H1 (cell line): Measurements from ENCODE around the gene GAR1. TPM values are rescaled to one million over a fixed set of nuclear protein-coding genes. Genes with fewer than 3 reads are reported as not detected.

Experiments used
- CTCF ChIA-PET: fragments of 300-600 bp; sonication (Branson Sonifier 250); formaldehyde crosslinking; loops from one replicate; lab custom pipeline; 2021; ENCODE audit not compliant: partially characterized antibody; lab: Charles Lee
- POLR2A ChIA-PET: fragments of 300-600 bp; sonication (Branson Sonifier 250); formaldehyde crosslinking; loops from one replicate; lab custom pipeline; 2021; ENCODE audit warnings: inconsistent platforms; ENCODE audit not compliant: partially characterized antibody; lab: Charles Lee
- DNase-seq, 2 experiments: peaks; one replicate each; pipeline versions ENCODE4 v3.0.0 to v3.0.0-alpha.2; 2010 to 2022; ENCODE audit warnings: low spot score in 2 of 2, low read depth in 1 of 2, mixed read lengths in 1 of 2
- FAIRE-seq: peaks from 2 replicates; lab custom pipeline; 2011; peaks lifted over from hg19 to GRCh38; lab: Jason Lieb, UNC
- H2AFZ ChIP-seq: 2 replicates; pipeline ENCODE4 v1.8.1; 2012; ENCODE audit warnings: low read length, inconsistent platforms
- H2AK5ac ChIP-seq: 2 replicates; pipeline ENCODE4 v1.6.1; 2013; ENCODE audit warnings: low read depth, low read length
- H2BK120ac ChIP-seq: replicated peaks from 2 replicates; pipeline ENCODE3; 2013; ENCODE audit warnings: low read depth, low read length, inconsistent platforms
- H2BK12ac ChIP-seq: 2 replicates; pipeline ENCODE4 v1.6.1; 2013; ENCODE audit warnings: low read depth, low read length
- H2BK15ac ChIP-seq: 2 replicates; pipeline ENCODE4 v1.6.1; 2013; ENCODE audit warnings: low read length
- H2BK20ac ChIP-seq: 2 replicates; pipeline ENCODE4 v1.6.1; 2013; ENCODE audit warnings: low read length
- H2BK5ac ChIP-seq: 2 replicates; pipeline ENCODE4 v1.6.1; 2013; ENCODE audit warnings: low read depth, low read length
- H3K14ac ChIP-seq: 2 replicates; pipeline ENCODE4 v1.6.1; 2013; ENCODE audit warnings: inconsistent platforms; ENCODE audit not compliant: insufficient read length
- H3K18ac ChIP-seq: 2 replicates; pipeline ENCODE4 v1.6.1; 2013; ENCODE audit warnings: low read length; ENCODE audit errors: extremely low read depth
- H3K23ac ChIP-seq: 2 replicates; pipeline ENCODE4 v1.6.1; 2013; ENCODE audit warnings: inconsistent platforms; ENCODE audit not compliant: insufficient read length
- H3K23me2 ChIP-seq: 2 replicates; pipeline ENCODE4 v1.6.1; 2013; ENCODE audit warnings: low read depth, low read length
- H3K27ac ChIP-seq: 2 replicates; pipeline ENCODE4 v1.6.1; 2011; ENCODE audit warnings: low read depth, low read length, inconsistent platforms
- H3K27me3 ChIP-seq, 4 experiments: replicated peaks in 1 of 4; 1 replicate in 1 of 4; 2 replicates in 3 of 4; pipeline versions ENCODE4 v1.6.1 to v1.8.1; 2011 to 2013; ENCODE audit warnings: low read length in 3 of 4, mild to moderate bottlenecking in 3 of 4, inconsistent platforms in 2 of 4, mixed read lengths in 2 of 4, moderate library complexity in 1 of 4; ENCODE audit not compliant: control insufficient read depth in 3 of 4, insufficient read depth in 3 of 4; ENCODE audit errors: extremely low read depth in 1 of 4
- H3K36me3 ChIP-seq, 4 experiments: 2 replicates each; pipeline versions ENCODE4 v1.6.1 to v1.8.1; 2011 to 2013; ENCODE audit warnings: mild to moderate bottlenecking in 4 of 4, low read length in 3 of 4, moderate library complexity in 2 of 4, control low read depth in 1 of 4, inconsistent platforms in 1 of 4; ENCODE audit not compliant: insufficient read depth in 4 of 4, control insufficient read depth in 2 of 4
- H3K4ac ChIP-seq: replicated peaks from 2 replicates; pipeline ENCODE3; 2013; ENCODE audit warnings: low read length, low read depth, mixed read lengths, inconsistent platforms; ENCODE audit not compliant: insufficient read length
- H3K4me1 ChIP-seq, 4 experiments: replicated peaks in 1 of 4; 1 replicate in 1 of 4; 2 replicates in 3 of 4; pipeline versions ENCODE4 v1.6.1 to v1.8.1; 2011 to 2013; ENCODE audit warnings: low read length in 3 of 4, inconsistent platforms in 2 of 4, mixed read lengths in 1 of 4; ENCODE audit not compliant: insufficient read depth in 4 of 4, control insufficient read depth in 3 of 4
- H3K4me2 ChIP-seq, 2 experiments: 2 replicates each; pipeline versions ENCODE4 v1.6.1 to v1.8.1; 2011 to 2013; ENCODE audit warnings: low read depth in 2 of 2, low read length in 2 of 2, control low read depth in 1 of 2, inconsistent platforms in 1 of 2, mild to moderate bottlenecking in 1 of 2; ENCODE audit not compliant: insufficient read depth in 1 of 2
- H3K4me3 ChIP-seq, 4 experiments: fragments of 200-600, 300-600 bp in 1 of 4; sonication (generic), shearing (Covaris generic), sonication (Bioruptor Twin) in 1 of 4; 2 replicates each; pipeline versions ENCODE4 v1.5.1 to v1.8.1; 2011 to 2016; ENCODE audit warnings: low read length in 4 of 4, low read depth in 3 of 4, control low read depth in 2 of 4, inconsistent platforms in 2 of 4, mild to moderate bottlenecking in 2 of 4, mixed read lengths in 1 of 4, moderate library complexity in 1 of 4; ENCODE audit not compliant: insufficient read depth in 2 of 4; ENCODE audit errors: extremely low read depth in 1 of 4
- H3K56ac ChIP-seq: replicated peaks from 2 replicates; pipeline ENCODE3; 2013; ENCODE audit warnings: low read depth, mild to moderate bottlenecking, mixed read lengths, low read length, inconsistent platforms; ENCODE audit not compliant: insufficient read length
- H3K79me1 ChIP-seq: 2 replicates; pipeline ENCODE4 v1.6.1; 2013; ENCODE audit warnings: low read depth, low read length, control low read depth
- H3K79me2 ChIP-seq, 2 experiments: 2 replicates each; pipeline versions ENCODE4 v1.6.1 to v1.8.1; 2012 to 2013; ENCODE audit warnings: low read length in 2 of 2, mild to moderate bottlenecking in 2 of 2, inconsistent platforms in 1 of 2; ENCODE audit not compliant: insufficient read depth in 2 of 2, control insufficient read depth in 1 of 2
- H3K9ac ChIP-seq, 4 experiments: replicated peaks in 1 of 4; 1 replicate in 1 of 4; 2 replicates in 3 of 4; pipeline versions ENCODE4 v1.6.1 to v1.8.1; 2011 to 2013; ENCODE audit warnings: low read depth in 3 of 4, low read length in 3 of 4, control low read depth in 2 of 4, mild to moderate bottlenecking in 2 of 4, moderate library complexity in 2 of 4, inconsistent platforms in 1 of 4; ENCODE audit errors: extremely low read depth in 1 of 4
- H3K9me3 ChIP-seq, 2 experiments: 2 replicates each; pipeline versions ENCODE4 v1.6.1 to v1.8.1; 2012 to 2013; ENCODE audit warnings: mild to moderate bottlenecking in 2 of 2, moderate library complexity in 2 of 2, control low read depth in 1 of 2, inconsistent platforms in 1 of 2, low read depth in 1 of 2, low read length in 1 of 2, mixed read lengths in 1 of 2; ENCODE audit not compliant: insufficient read depth in 2 of 2
- H4K20me1 ChIP-seq, 2 experiments: replicated peaks in 1 of 2; 2 replicates each; pipeline versions ENCODE3 to v1.8.1; 2011 to 2013; ENCODE audit warnings: inconsistent platforms in 2 of 2, low read length in 2 of 2, mild to moderate bottlenecking in 1 of 2; ENCODE audit not compliant: insufficient read depth in 2 of 2, control insufficient read depth in 1 of 2
- H4K5ac ChIP-seq: 2 replicates; pipeline ENCODE4 v1.6.1; 2013; ENCODE audit warnings: low read length, low read depth, mixed read lengths, inconsistent platforms; ENCODE audit not compliant: insufficient read length
- H4K8ac ChIP-seq: 2 replicates; pipeline ENCODE4 v1.8.0; 2013; ENCODE audit warnings: mild to moderate bottlenecking, moderate library complexity, low read length, inconsistent platforms; ENCODE audit not compliant: insufficient read depth; ENCODE audit errors: extremely low read depth
- H4K91ac ChIP-seq: replicated peaks from 2 replicates; pipeline ENCODE3; 2013; ENCODE audit warnings: low read length, mixed read lengths, inconsistent platforms; ENCODE audit not compliant: insufficient read length
- ATF2 ChIP-seq: IDR thresholded peaks from 2 replicates; pipeline ENCODE4 v1.6.1; 2012; ENCODE audit warnings: low read length, inconsistent platforms
- BCL11A ChIP-seq, 2 experiments: IDR thresholded peaks; one replicate each; pipeline ENCODE4 v1.6.1; 2011; ENCODE audit warnings: low read depth in 2 of 2, low read length in 2 of 2, mild to moderate bottlenecking in 2 of 2
- CHD1 ChIP-seq: IDR thresholded peaks from 2 replicates; pipeline ENCODE4 v1.6.1; 2012; ENCODE audit warnings: low read depth, low read length, improper control_type of control experiment
- EP300 ChIP-seq, 2 experiments: IDR thresholded peaks; 1 replicate in 1 of 2; 2 replicates in 1 of 2; pipeline ENCODE4 v1.6.1; 2011 to 2012; ENCODE audit warnings: low read depth in 2 of 2, low read length in 2 of 2, mild to moderate bottlenecking in 2 of 2, borderline replicate concordance in 1 of 2, inconsistent platforms in 1 of 2, moderate library complexity in 1 of 2
- KDM1A ChIP-seq: fragments of 200-600, 300-600 bp; sonication (generic); IDR thresholded peaks from 2 replicates; pipeline ENCODE4 v1.7.1; 2016; ENCODE audit warnings: mild to moderate bottlenecking, low read length, borderline replicate concordance
- KDM4A ChIP-seq: IDR thresholded peaks from one replicate; pipeline ENCODE4 v1.7.1; 2012; ENCODE audit warnings: low read depth, mild to moderate bottlenecking, moderate library complexity, low read length, inconsistent platforms; ENCODE audit not compliant: severe bottlenecking
- MAFK ChIP-seq: IDR thresholded peaks from 2 replicates; pipeline ENCODE4 v1.6.1; 2012; ENCODE audit warnings: low read depth, mild to moderate bottlenecking, improper control_type of control experiment, low read length
- POLR2A ChIP-seq, 2 experiments: IDR thresholded peaks; 1 replicate in 1 of 2; 2 replicates in 1 of 2; pipeline ENCODE4 v1.6.1; 2011; ENCODE audit warnings: low read depth in 2 of 2, low read length in 2 of 2, mild to moderate bottlenecking in 2 of 2; ENCODE audit errors: control extremely low read depth in 1 of 2
- SRF ChIP-seq: IDR thresholded peaks from 2 replicates; pipeline ENCODE4 v1.6.1; 2011; ENCODE audit warnings: mild to moderate bottlenecking, low read depth, low read length, moderate library complexity
- ZNF274 ChIP-seq: IDR thresholded peaks from 2 replicates; pipeline ENCODE4 v1.7.0; 2012; ENCODE audit warnings: low read length, borderline replicate concordance; ENCODE audit errors: extremely low read depth
- WGBS, 2 experiments: shearing (Covaris generic) in 1 of 2; methylation state at CpG; one replicate each; pipeline versions ENCODE4 v1.1.6 to v1.1.7; 2013 to 2015; ENCODE audit warnings: low lambda C conversion rate in 2 of 2, mixed read lengths in 2 of 2, inconsistent platforms in 1 of 2, low coverage in 1 of 2, missing lambda C conversion rate in 1 of 2; ENCODE audit not compliant: insufficient replicate concordance in 2 of 2, insufficient coverage in 1 of 2, insufficient read length in 1 of 2; ENCODE audit errors: extremely low coverage in 1 of 2, missing lambda C conversion rate in 1 of 2; 5-methylcytosine and 5-hydroxymethylcytosine counted together
- polyA plus RNA-seq, 7 experiments: library from polyadenylated mRNA; depleted of rRNA in 3 of 7; stranded (reverse) in 5 of 7; unstranded in 2 of 7; fragments of >200 nt in 5 of 7; fragments of 200-250 nt in 2 of 7; gene quantifications; 1 replicate in 5 of 7; 2 replicates in 1 of 7; 4 replicates in 1 of 7; pipeline versions ENCODE4 v1.2.1 to v1.2.3, GENCODE V29; 2011 to 2013; ENCODE audit warnings: missing spikeins in 2 of 7, mixed read lengths in 2 of 7
- total RNA-seq: library from RNA; stranded (reverse); fragmentation: NEBNext Ultra II Directional; extraction: Animal tissue kit (Norgen Biotek cat#: 25700); gene quantifications from 2 replicates; pipeline ENCODE4 v1.2.1, GENCODE V29; 2021

Gene GAR1
- total and polyA plus RNA-seq, 2 of the 8 experiments (the other 6 are each of a cell fraction or from before 2014, with no cell fraction given): 14.5 to 37.5 TPM

- Histone ChIP-seq H3K79me1 (no peaks in the 10 kb centered on the region; the same call in 1 of the 2 replicates), H3K36me3 (no peaks in the 10 kb centered on the region), H2AK5ac (no peak overlapping the region), H2BK120ac (no peak overlapping the region), H4K91ac (no peak overlapping the region), H2BK12ac (no peak overlapping the region), H3K27me3 (no peaks in the 10 kb centered on the region), H3K18ac (no peak overlapping the region), H4K8ac (no peak overlapping the region), H2BK5ac (no peak overlapping the region), H3K23ac (no peak overlapping the region), H3K79me2 (peaks cover 11% of the 10 kb centered on the region in 2 experiments), H3K4me2 (no peak overlapping the region), H4K20me1 (no peaks in the 10 kb centered on the region), H2AFZ (no peak overlapping the region), H3K23me2 (peaks cover 5% of the 10 kb centered on the region), H2BK20ac (no peak overlapping the region), H2BK15ac (no peak overlapping the region), H3K4me1 (peaks cover 0 to 8% (median 5%) of the 10 kb centered on the region in 4 experiments; a peak in 4 of 7 replicates), H3K9me3 (no peaks in the 10 kb centered on the region), H3K4me3 (no peak overlapping the region), H3K27ac (no peak overlapping the region), H3K14ac (no peak overlapping the region), H3K4ac (no peak overlapping the region), H3K56ac (no peak overlapping the region), H3K9ac (no peak overlapping the region), H4K5ac (no peak overlapping the region)
- CTCF ChIA-PET: interaction anchor here (0.5 kb wide), 1 partner anchor 114 kb away, joined by 4 read pairs; no protein-coding TSS in a partner anchor
- POLR2A ChIA-PET: no interaction called here
- 93% methylated on average over 3 of the region's 3 CpGs; no CpG with 5 or more reads in 1 of the 2 experiments for WGBS, 2 experiments
- TF ChIP-seq EP300 (IDR thresholded peaks at IDR 0.05; ENCODE audit: borderline replicate concordance in 1 of 2, low read depth in 2 of 2, low read length in 2 of 2) (no peak), BCL11A (IDR thresholded peaks at IDR 0.05; ENCODE audit: low read depth in 2 of 2, low read length in 2 of 2) (no peak), KDM1A (no peak), ZNF274 (no peak), KDM4A (no peak), MAFK (no peak), ATF2 (no peak), CHD1 (no peak), POLR2A (IDR thresholded peaks at IDR 0.05; ENCODE audit: control extremely low read depth in 1 of 2, low read depth in 2 of 2, low read length in 2 of 2) (no peak), SRF (no peak)
- DNase-seq (no peak), FAIRE-seq (no peak)
Observed at GRCh38 chr4:109811707-109812106, 3.9 kb upstream of the GAR1 start.
